HL-60 (cell line): ENCODE data around the gene SP5.

Experiments used
- DNase-seq, 2 experiments: peaks; one replicate each; pipeline ENCODE4 v3.0.0-alpha.2; 2010 to 2020; ENCODE audit warnings: low read depth in 1 of 2, low spot score in 1 of 2
- H3K27ac ChIP-seq: fragments of 250-450 bp; sonication (Bioruptor Pico); replicated peaks from 2 replicates; pipeline ENCODE4 v1.5.1; 2020; ENCODE audit warnings: mild to moderate bottlenecking, moderate library complexity
- H3K27me3 ChIP-seq: fragments of 250-450 bp; sonication (Bioruptor Pico); 2 replicates; pipeline ENCODE4 v1.5.1; 2021; ENCODE audit warnings: mild to moderate bottlenecking, moderate library complexity; ENCODE audit not compliant: insufficient read depth, poor library complexity, severe bottlenecking
- H3K4me3 ChIP-seq: replicated peaks from 2 replicates; pipeline ENCODE4 v1.5.1; 2011; ENCODE audit warnings: mild to moderate bottlenecking, control low read depth, low read length; ENCODE audit not compliant: insufficient read depth
- CTCF ChIP-seq: IDR thresholded peaks from one replicate; pipeline ENCODE4 v1.5.1; 2011; ENCODE audit warnings: low read length, control low read depth, inconsistent platforms; ENCODE audit not compliant: insufficient read depth
- GABPA ChIP-seq: IDR thresholded peaks from 2 replicates; pipeline ENCODE4 v1.6.1; 2012; ENCODE audit warnings: low read depth
- POLR2AphosphoS5 ChIP-seq: IDR thresholded peaks from 2 replicates; pipeline ENCODE4 v1.6.1; 2012; ENCODE audit warnings: low read depth
- REST ChIP-seq: IDR thresholded peaks from 2 replicates; pipeline ENCODE4 v1.6.1; 2012; ENCODE audit warnings: low read depth; ENCODE audit not compliant: insufficient replicate concordance
- SPI1 ChIP-seq: IDR thresholded peaks from 2 replicates; pipeline ENCODE4 v1.6.1; 2012; ENCODE audit warnings: low read depth, mild to moderate bottlenecking, borderline replicate concordance

Gene SP5

GRCh38 chr2:170742000-170742399 is 26.9 kb downstream of the SP5 start:
- H3K4me3 ChIP-seq = no peak overlapping the region
- DNase-seq = no peak
- no peak for TF ChIP-seq REST
- H3K27me3 ChIP-seq = no peaks in the 10 kb centered on the region
- H3K27ac ChIP-seq = no peak overlapping the region

- DNase-seq = no peak
- no peak for TF ChIP-seq SPI1
- TF ChIP-seq CTCF = no peak
- TF ChIP-seq POLR2AphosphoS5 = no peak
- TF ChIP-seq GABPA = no peak
- no peak for TF ChIP-seq REST
- no peaks in the 10 kb centered on the region for H3K27me3 ChIP-seq
- H3K27ac ChIP-seq = no peak overlapping the region
- no peak overlapping the region for H3K4me3 ChIP-seq
Measured at GRCh38 chr2:170742896-170743529, 27.9 kb downstream of the SP5 start.

- Histone ChIP-seq H3K27ac (no peak overlapping the region), H3K4me3 (no peak overlapping the region), H3K27me3 (no peaks in the 10 kb centered on the region)
- TF ChIP-seq CTCF (no peak), POLR2AphosphoS5 (no peak), REST (no peak), SPI1 (no peak), GABPA (no peak)
- DNase-seq = no peak
Measured at GRCh38 chr2:170743530-170744239, 28.5 kb downstream of the SP5 start.
